T1000 (cell line): ENCODE results near the gene RS1.

ENCODE experiments used
- DNase-seq: peaks from one replicate; lab custom pipeline; 2025; ENCODE audit warnings: mixed read lengths; lab: John Stamatoyannopoulos, UW

Gene RS1

DNA sequence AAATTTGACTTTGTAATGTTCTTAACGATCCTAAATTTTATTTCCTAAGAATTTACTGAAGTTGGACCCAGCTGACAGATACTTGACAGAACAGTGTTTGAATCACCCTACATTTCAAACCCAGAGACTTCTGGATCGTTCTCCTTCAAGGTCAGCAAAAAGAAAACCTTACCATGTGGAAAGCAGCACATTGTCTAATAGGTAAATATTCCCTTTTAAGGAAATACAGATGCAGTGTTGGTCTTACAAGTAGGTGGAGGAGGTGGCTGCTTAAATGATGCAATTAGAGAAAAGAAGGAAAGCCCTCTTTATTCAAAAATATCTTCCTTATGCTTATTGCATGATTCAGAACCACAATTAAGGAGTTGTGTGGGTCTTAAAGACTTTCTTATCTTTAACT lies 73.5 kb downstream of the RS1 start:
- no peak for DNase-seq

DNA sequence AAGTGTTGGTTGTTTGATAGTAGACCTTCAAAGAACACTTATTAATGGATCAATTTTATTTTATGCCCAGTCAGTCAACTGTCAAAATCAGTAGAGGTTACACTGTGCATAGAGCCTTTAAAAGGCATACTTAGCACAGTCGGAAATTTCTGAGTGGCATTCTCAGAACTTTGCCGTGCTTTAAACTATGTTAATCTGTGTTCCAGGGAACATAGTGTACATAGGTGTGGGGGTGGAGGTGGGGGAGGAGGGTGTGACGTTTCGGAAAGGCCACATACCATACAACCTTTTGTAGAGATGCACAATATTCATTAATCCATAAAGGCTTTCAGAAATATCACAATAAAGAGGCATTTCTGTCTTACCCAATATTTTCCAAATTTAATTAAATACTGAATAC lies 75.8 kb downstream of the RS1 start:
- no peak for DNase-seq

DNA sequence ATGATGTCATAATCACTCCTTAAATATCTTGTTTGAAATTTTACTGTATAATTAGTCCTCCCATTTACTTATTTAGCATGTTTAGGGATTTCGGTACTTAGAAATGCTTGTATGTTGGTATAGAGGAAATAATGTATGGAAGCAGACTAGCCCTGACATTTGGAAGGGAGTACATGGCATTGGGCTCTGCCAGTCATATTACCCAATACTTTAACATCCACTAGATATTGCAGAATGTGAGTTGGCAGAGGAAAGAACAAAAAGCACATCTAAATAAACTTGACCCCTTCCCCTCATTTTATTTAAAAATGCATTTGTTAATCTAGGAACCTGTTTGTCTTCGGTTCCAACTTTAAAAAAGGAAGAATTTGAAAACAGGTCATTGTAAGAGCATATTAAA lies 77.8 kb downstream of the RS1 start:
- DNase-seq: no peak

DNA sequence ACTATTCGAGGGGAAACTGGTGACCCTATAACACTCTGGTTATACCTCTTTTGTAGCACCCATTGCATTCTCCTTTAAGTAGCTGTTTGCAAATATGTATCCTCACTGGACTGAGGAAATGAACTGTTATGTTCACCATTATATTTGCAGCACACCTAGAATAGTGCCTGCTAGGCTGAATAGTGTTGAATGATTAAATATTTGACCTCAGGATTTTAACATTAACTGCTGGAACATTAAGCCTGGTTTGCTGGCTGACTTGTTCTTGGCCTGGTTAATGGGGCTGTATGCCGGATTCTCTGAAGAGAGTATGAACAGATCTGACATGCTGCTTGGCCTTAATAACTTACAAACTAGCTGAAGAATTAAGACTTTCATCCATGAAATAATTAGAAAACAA lies 80.1 kb downstream of the RS1 start:
- DNase-seq: no peak
